HEK293T (cell line): Measurements from ENCODE around the gene HK1.

Experiments used
- ARNT ChIP-seq: fragments of 450-650 bp; IDR thresholded peaks from 2 replicates; pipeline ENCODE4 v1.6.1; 2017; ENCODE audit warnings: mild to moderate bottlenecking
- ELF4 ChIP-seq: fragments of 450-650 bp; IDR thresholded peaks from 2 replicates; pipeline ENCODE4 v1.6.1; 2017; ENCODE audit warnings: antibody characterized with exemption
- FOXA1 ChIP-seq: fragments of 450-650 bp; IDR thresholded peaks from 2 replicates; pipeline ENCODE4 v1.6.1; 2016; ENCODE audit warnings: mild to moderate bottlenecking
- FOXK2 ChIP-seq: fragments of 450-650 bp; IDR thresholded peaks from 2 replicates; pipeline ENCODE4 v1.6.1; 2016; ENCODE audit warnings: mild to moderate bottlenecking
- FOXM1 ChIP-seq: fragments of 450-650 bp; IDR thresholded peaks from 2 replicates; pipeline ENCODE4 v1.6.1; 2017; ENCODE audit warnings: mild to moderate bottlenecking, borderline replicate concordance
- LEF1 ChIP-seq: fragments of 450-650 bp; IDR thresholded peaks from 2 replicates; pipeline ENCODE4 v1.6.1; 2017; ENCODE audit warnings: mild to moderate bottlenecking, borderline replicate concordance
- PKNOX1 ChIP-seq: fragments of 450-650 bp; IDR thresholded peaks from 2 replicates; pipeline ENCODE4 v1.6.1; 2016
- SP1 ChIP-seq: fragments of 450-650 bp; IDR thresholded peaks from 2 replicates; pipeline ENCODE4 v1.6.1; 2017
- SUZ12 ChIP-seq: fragments of 450-650 bp; IDR thresholded peaks from 2 replicates; pipeline ENCODE4 v1.6.1; 2016; ENCODE audit warnings: mild to moderate bottlenecking
- TARDBP ChIP-seq: fragments of 450-650 bp; IDR thresholded peaks from 2 replicates; pipeline ENCODE4 v1.6.1; 2016
- ZNF384 ChIP-seq: fragments of 450-650 bp; IDR thresholded peaks from 2 replicates; pipeline ENCODE4 v1.6.1; 2016

- no peak for TF ChIP-seq TARDBP
- TF ChIP-seq SUZ12, result no peak
- TF ChIP-seq FOXA1, result no peak
- TF ChIP-seq FOXM1, result no peak
- TF ChIP-seq PKNOX1, result no peak
- no peak for TF ChIP-seq LEF1
- no peak for TF ChIP-seq ARNT
- no peak for TF ChIP-seq SP1
- no peak for TF ChIP-seq ZNF384
- TF ChIP-seq FOXK2, result no peak
- TF ChIP-seq ELF4, result no peak
Observed at GRCh38 chr10:69268761-69269416, 9.4 kb upstream of the HK1 start.
